Stomach smooth muscle (tissue), 2 donors: ENCODE results near the gene CILP.
A peak's percentile ranks its signal among the peaks of the same experiment; 100 is the strongest.
"Not testable (repeated sequence)": the region's sequence is repeated elsewhere in the genome, so short reads cannot be mapped to it uniquely, and the experiment has no call there.

Experiments
- H3K27ac ChIP-seq: one replicate; pipeline ENCODE4 v1.7.0; 2013; ENCODE audit warnings: mild to moderate bottlenecking, low read length, inconsistent platforms
- H3K27me3 ChIP-seq, 2 donors: one replicate each; pipeline ENCODE4 v1.7.0; 2013; ENCODE audit warnings: low read length in 2 of 2; ENCODE audit not compliant: insufficient read depth in 2 of 2, control insufficient read depth in 1 of 2
- H3K36me3 ChIP-seq, 2 donors: one replicate each; pipeline ENCODE4 v1.7.0; 2013; ENCODE audit warnings: low read length in 2 of 2; ENCODE audit not compliant: control insufficient read depth in 2 of 2, insufficient read depth in 2 of 2
- H3K4me1 ChIP-seq: one replicate; pipeline ENCODE4 v1.7.0; 2013; ENCODE audit warnings: low read length; ENCODE audit not compliant: control insufficient read depth, insufficient read depth
- H3K4me3 ChIP-seq, 2 donors: one replicate each; pipeline ENCODE4 v1.7.0; 2013; ENCODE audit warnings: low read length in 2 of 2
- H3K9ac ChIP-seq, 2 donors: one replicate each; pipeline ENCODE4 v1.7.0; 2013; ENCODE audit warnings: low read length in 2 of 2, mild to moderate bottlenecking in 1 of 2
- H3K9me3 ChIP-seq, 2 donors: one replicate each; pipeline ENCODE4 v1.7.0; 2013; ENCODE audit warnings: low read length in 2 of 2; ENCODE audit not compliant: control insufficient read depth in 2 of 2
- donor health status: healthy.
- donor health status: Pancreatic carcinoma.

Gene CILP

GRCh38 chr15:65246026-65246714, 34.9 kb upstream of the CILP start:
- Histone ChIP-seq H3K9me3 (no peaks in the 10 kb centered on the region), H3K4me3 (no peak overlapping the region), H3K4me1 (peaks cover 34% of the 10 kb centered on the region), H3K36me3 (peaks cover 0 to 2% of the 10 kb centered on the region in 2 donors), H3K27me3 (no peaks in the 10 kb centered on the region), H3K27ac (peak overlapping the region; percentile 74), H3K9ac (no peak overlapping the region)

GRCh38 chr15:65245096-65245856, 34.0 kb upstream of the CILP start:
- Histone ChIP-seq H3K27me3 (no peaks in the 10 kb centered on the region), H3K4me3 (peak overlapping the region in 1 of 2 donors; percentile 29), H3K9me3 (no peaks in the 10 kb centered on the region), H3K36me3 (peaks cover 0 to 2% of the 10 kb centered on the region in 2 donors), H3K4me1 (peaks cover 33% of the 10 kb centered on the region), H3K9ac (no peak overlapping the region), H3K27ac (peak overlapping the region; percentile 74)

GRCh38 chr15:65244638-65245037, 33.4 kb upstream of the CILP start:
- peaks cover 31% of the 10 kb centered on the region for H3K4me1 ChIP-seq
- peaks cover 0 to 2% of the 10 kb centered on the region in 2 donors for H3K36me3 ChIP-seq
- no peaks in the 10 kb centered on the region for H3K9me3 ChIP-seq
- no peak overlapping the region for H3K9ac ChIP-seq
- no peak overlapping the region for H3K4me3 ChIP-seq
- H3K27ac ChIP-seq: peak overlapping the region; percentile 74
- H3K27me3 ChIP-seq: no peaks in the 10 kb centered on the region

GRCh38 chr15:65236443-65236842, 25.2 kb upstream of the CILP start:
- H3K4me3 ChIP-seq, H3K36me3 ChIP-seq, H3K27ac ChIP-seq, H3K9me3 ChIP-seq, H3K27me3 ChIP-seq, H3K4me1 ChIP-seq, H3K9ac ChIP-seq: not testable (repeated sequence)

GRCh38 chr15:65233696-65234095, 22.4 kb upstream of the CILP start:
- H3K9ac ChIP-seq: no peak overlapping the region
- peaks cover 3% of the 10 kb centered on the region for H3K4me1 ChIP-seq
- H3K27ac ChIP-seq: no peak overlapping the region
- H3K27me3 ChIP-seq: no peaks in the 10 kb centered on the region
- H3K36me3 ChIP-seq: no peaks in the 10 kb centered on the region
- H3K4me3 ChIP-seq: no peak overlapping the region
- no peaks in the 10 kb centered on the region for H3K9me3 ChIP-seq

- Histone ChIP-seq H3K27ac (no peak overlapping the region), H3K36me3 (no peaks in the 10 kb centered on the region), H3K9ac (no peak overlapping the region), H3K4me3 (no peak overlapping the region), H3K9me3 (no peaks in the 10 kb centered on the region), H3K4me1 (peaks cover 3% of the 10 kb centered on the region), H3K27me3 (no peaks in the 10 kb centered on the region)
Measured at GRCh38 chr15:65232520-65232919, 21.2 kb upstream of the CILP start.

GRCh38 chr15:65231306-65231705, 20.0 kb upstream of the CILP start:
- Histone ChIP-seq H3K27me3 (no peaks in the 10 kb centered on the region), H3K9me3 (no peaks in the 10 kb centered on the region), H3K4me3 (no peak overlapping the region)

GRCh38 chr15:65226901-65227300, 15.6 kb upstream of the CILP start:
- H3K9ac ChIP-seq, H3K4me3 ChIP-seq, H3K27ac ChIP-seq, H3K9me3 ChIP-seq, H3K36me3 ChIP-seq, H3K27me3 ChIP-seq, H3K4me1 ChIP-seq: not testable (repeated sequence)

More at GRCh38 chr15:65231306-65231705, 20.0 kb upstream of the CILP start:
- H3K27ac ChIP-seq: no peak overlapping the region
- H3K4me1 ChIP-seq: no peaks in the 10 kb centered on the region
- H3K9ac ChIP-seq: no peak overlapping the region
- no peaks in the 10 kb centered on the region for H3K36me3 ChIP-seq

- no peak overlapping the region for H3K27ac ChIP-seq
- H3K27me3 ChIP-seq: no peaks in the 10 kb centered on the region
- H3K9ac ChIP-seq: no peak overlapping the region
- no peaks in the 10 kb centered on the region for H3K9me3 ChIP-seq
- H3K36me3 ChIP-seq: no peaks in the 10 kb centered on the region
- H3K4me1 ChIP-seq: no peaks in the 10 kb centered on the region
- no peak overlapping the region for H3K4me3 ChIP-seq
Measured at GRCh38 chr15:65226221-65226620, 14.9 kb upstream of the CILP start.

GRCh38 chr15:65223996-65224395, 12.7 kb upstream of the CILP start:
- Histone ChIP-seq H3K9ac (no peak overlapping the region), H3K4me3 (no peak overlapping the region), H3K27me3 (no peaks in the 10 kb centered on the region), H3K27ac (no peak overlapping the region), H3K36me3 (no peaks in the 10 kb centered on the region), H3K4me1 (no peaks in the 10 kb centered on the region), H3K9me3 (no peaks in the 10 kb centered on the region)

GRCh38 chr15:65222891-65223290, 11.6 kb upstream of the CILP start:
- Histone ChIP-seq H3K9me3 (no peaks in the 10 kb centered on the region), H3K36me3 (no peaks in the 10 kb centered on the region), H3K4me3 (no peak overlapping the region), H3K9ac (no peak overlapping the region), H3K4me1 (no peaks in the 10 kb centered on the region), H3K27ac (no peak overlapping the region), H3K27me3 (no peaks in the 10 kb centered on the region)
